IMR-90 (cell line): ENCODE results near the gene PTMS. TPM values are rescaled to one million over a fixed set of nuclear protein-coding genes. Genes with fewer than 3 reads are reported as not detected.

Experiments used
- ATAC-seq: fragments of 200-7000 bp; cut with Tn5 transposase; 2 replicates; pipeline ENCODE4 v1.9.1; 2020; ENCODE audit warnings: low read depth, mild to moderate bottlenecking, moderate library complexity
- BruUV-seq: library from RNA; stranded (reverse); fragments of 400-500 nt; replicated peaks from 2 replicates; lab custom pipeline; 2021; lab: Mats Ljungman, UMichigan
- CTCF ChIA-PET: fragments of 300-600 bp; formaldehyde crosslinking; extraction: SDS; loops from one replicate; lab custom pipeline; 2021; ENCODE audit warnings: antibody characterized with exemption; lab: Yijun Ruan, JAX
- POLR2A ChIA-PET: fragments of 300-600 bp; sonication (Branson Sonifier 250); formaldehyde crosslinking; loops from one replicate; lab custom pipeline; 2022; ENCODE audit warnings: antibody characterized with exemption; ENCODE audit not compliant: unreplicated experiment; lab: Charles Lee
- DNase-seq: peaks from one replicate; pipeline ENCODE4 v3.0.0; 2013
- H2AFZ ChIP-seq: replicated peaks from 2 replicates; pipeline ENCODE3; 2013; ENCODE audit warnings: low read length, mild to moderate bottlenecking; ENCODE audit not compliant: poor library complexity
- H2AK5ac ChIP-seq: 2 replicates; pipeline ENCODE4 v1.6.1; 2013; ENCODE audit warnings: low read depth, low read length, inconsistent platforms
- H2AK9ac ChIP-seq: replicated peaks from 2 replicates; pipeline ENCODE3; 2013; ENCODE audit warnings: mild to moderate bottlenecking, low read depth, low read length, moderate library complexity; ENCODE audit not compliant: poor library complexity
- H2BK120ac ChIP-seq: 2 replicates; pipeline ENCODE4 v1.6.1; 2013; ENCODE audit warnings: low read depth, low read length, inconsistent platforms
- H2BK15ac ChIP-seq: 3 replicates; pipeline ENCODE4 v1.6.1; 2013; ENCODE audit warnings: low read depth, low read length, inconsistent platforms
- H2BK20ac ChIP-seq: 2 replicates; pipeline ENCODE4 v1.6.1; 2013; ENCODE audit warnings: low read depth, mild to moderate bottlenecking, inconsistent platforms, low read length, moderate library complexity
- H2BK5ac ChIP-seq: 2 replicates; pipeline ENCODE4 v1.6.1; 2013; ENCODE audit warnings: mild to moderate bottlenecking, low read depth, low read length, inconsistent platforms; ENCODE audit not compliant: poor library complexity, severe bottlenecking
- H3K14ac ChIP-seq: replicated peaks from 2 replicates; pipeline ENCODE4 v1.6.1; 2013; ENCODE audit warnings: low read depth, low read length, inconsistent platforms
- H3K18ac ChIP-seq: 2 replicates; pipeline ENCODE4 v1.6.1; 2013; ENCODE audit warnings: low read depth, low read length, control low read depth
- H3K23ac ChIP-seq: 2 replicates; pipeline ENCODE4 v1.6.1; 2013; ENCODE audit warnings: low read depth, low read length, inconsistent platforms
- H3K27ac ChIP-seq: 2 replicates; pipeline ENCODE4 v1.5.1; 2013; ENCODE audit warnings: mild to moderate bottlenecking, control low read depth, low read length; ENCODE audit not compliant: insufficient read depth
- H3K27me3 ChIP-seq: 2 replicates; pipeline ENCODE4 v1.6.1; 2013; ENCODE audit warnings: low read length; ENCODE audit not compliant: control insufficient read depth, insufficient read depth
- H3K36me3 ChIP-seq: 2 replicates; pipeline ENCODE4 v1.6.1; 2013; ENCODE audit warnings: low read length, mixed read lengths; ENCODE audit not compliant: control insufficient read depth, insufficient read depth
- H3K4ac ChIP-seq: 2 replicates; pipeline ENCODE4 v1.6.1; 2013; ENCODE audit warnings: low read depth, low read length, inconsistent platforms
- H3K4me1 ChIP-seq: 2 replicates; pipeline ENCODE4 v1.6.1; 2013; ENCODE audit warnings: low read length, mixed read lengths; ENCODE audit not compliant: control insufficient read depth, insufficient read depth
- H3K4me2 ChIP-seq: 2 replicates; pipeline ENCODE4 v1.6.1; 2013; ENCODE audit warnings: low read depth, mild to moderate bottlenecking, control low read depth, low read length, moderate library complexity
- H3K4me3 ChIP-seq: 2 replicates; pipeline ENCODE4 v1.5.1; 2013; ENCODE audit warnings: low read depth, mild to moderate bottlenecking, control low read depth, low read length, moderate library complexity; ENCODE audit not compliant: insufficient read depth
- H3K56ac ChIP-seq: 2 replicates; pipeline ENCODE4 v1.6.1; 2013; ENCODE audit warnings: low read length, inconsistent platforms; ENCODE audit not compliant: insufficient read depth; ENCODE audit errors: extremely low read depth
- H3K79me1 ChIP-seq, 2 experiments: 2 replicates each; pipeline ENCODE4 v1.6.1; 2013; ENCODE audit warnings: low read length in 2 of 2, inconsistent platforms in 1 of 2, low read depth in 1 of 2
- H3K9ac ChIP-seq: 2 replicates; pipeline ENCODE4 v1.6.1; 2013; ENCODE audit warnings: low read depth, low read length, control low read depth
- H3K9me1 ChIP-seq: 2 replicates; pipeline ENCODE4 v1.6.1; 2013; ENCODE audit warnings: low read length, inconsistent platforms; ENCODE audit not compliant: insufficient read depth
- H3K9me3 ChIP-seq: 2 replicates; pipeline ENCODE4 v1.6.1; 2013; ENCODE audit warnings: low read length; ENCODE audit not compliant: control insufficient read depth, insufficient read depth
- H4K20me1 ChIP-seq: 2 replicates; pipeline ENCODE4 v1.6.1; 2013; ENCODE audit warnings: low read length, inconsistent platforms; ENCODE audit not compliant: insufficient read depth
- H4K5ac ChIP-seq: 2 replicates; pipeline ENCODE4 v1.6.1; 2013; ENCODE audit warnings: mild to moderate bottlenecking, low read depth, low read length, control low read depth
- H4K8ac ChIP-seq, 2 experiments: 2 replicates each; pipeline ENCODE4 v1.6.1; 2013; ENCODE audit warnings: low read depth in 2 of 2, low read length in 2 of 2, control low read depth in 1 of 2, inconsistent platforms in 1 of 2
- H4K91ac ChIP-seq: 2 replicates; pipeline ENCODE4 v1.6.1; 2013; ENCODE audit warnings: low read depth, low read length, inconsistent platforms; ENCODE audit not compliant: insufficient read depth
- RFX5 ChIP-seq: IDR thresholded peaks from 2 replicates; pipeline ENCODE4 v1.8.0; 2012; ENCODE audit warnings: low read depth, mild to moderate bottlenecking, low read length, moderate library complexity
- WGBS, 2 experiments: methylation state at CpG; one replicate each; pipeline versions ENCODE4 v1.1.5 to v1.1.7; 2013; ENCODE audit warnings: missing lambda C conversion rate in 2 of 2; ENCODE audit not compliant: insufficient read length in 1 of 2; ENCODE audit errors: extremely low coverage in 2 of 2; 5-methylcytosine and 5-hydroxymethylcytosine counted together
- dilution Hi-C: fragments of 300-500 bp; cut with HindIII; formaldehyde crosslinking; loops from one replicate; pipeline ENCODE4 v1.14.3; 2018; ENCODE audit warnings: low sequenced_read_pairs; ENCODE audit not compliant: unreplicated experiment
- in situ Hi-C: fragments of 300-500 bp; cut with MboI; formaldehyde crosslinking; loops from 3 replicates; pipeline ENCODE4 v1.14.3; 2019; ENCODE audit warnings: low sequenced_read_pairs, inconsistent platforms, mixed read lengths
- intact Hi-C: fragments of 100-400 bp; cut with micrococcal nuclease; formaldehyde crosslinking; loops from 2 replicates; pipeline ENCODE4 v1.10.0; 2022
- polyA plus RNA-seq, 3 experiments: library from polyadenylated mRNA; depleted of rRNA; stranded (reverse); fragments of >200 nt; gene quantifications; 2 replicates each; pipeline ENCODE4 v1.2.3, GENCODE V29; 2012; ENCODE audit warnings: low replicate concordance in 1 of 3
- total RNA-seq: library from RNA; depleted of rRNA; stranded (reverse); fragments of >200 nt; gene quantifications from 2 replicates; pipeline ENCODE4 v1.2.3, GENCODE V29; 2012

Gene PTMS
- total and polyA plus RNA-seq, 2 of the 4 experiments (the other 2 are of a cell fraction) = 17.2 to 275 TPM

GRCh38 chr12:6716874-6717437 lies 49.2 kb upstream of the PTMS start:
- Histone ChIP-seq H3K4me3 (no peak overlapping the region), H4K8ac (no peak overlapping the region), H2BK20ac (no peak overlapping the region), H3K14ac (no peak overlapping the region), H3K79me1 (no peaks in the 10 kb centered on the region), H3K27ac (no peak overlapping the region), H2AFZ (no peak overlapping the region), H3K9me3 (no peaks in the 10 kb centered on the region), H3K23ac (no peak overlapping the region), H2BK15ac (no peak overlapping the region), H4K91ac (no peak overlapping the region), H3K27me3 (no peaks in the 10 kb centered on the region), H4K5ac (no peak overlapping the region), H2BK5ac (no peak overlapping the region), H3K18ac (no peak overlapping the region), H3K4me1 (no peaks in the 10 kb centered on the region), H3K56ac (no peak overlapping the region), H2BK120ac (no peak overlapping the region), H3K4me2 (no peak overlapping the region), H3K9me1 (no peaks in the 10 kb centered on the region), H3K36me3 (no peaks in the 10 kb centered on the region), H3K4ac (no peak overlapping the region), H2AK9ac (no peak overlapping the region), H2AK5ac (no peak overlapping the region), H3K9ac (no peak overlapping the region), H4K20me1 (no peaks in the 10 kb centered on the region)
- ATAC-seq (no peak), DNase-seq (no peak)
- no peak for TF ChIP-seq RFX5
- WGBS, 2 experiments = no CpG with 5 or more reads among the region's 10 CpGs
- intact Hi-C loops (no loop called here), dilution Hi-C loops (no loop called here), in situ Hi-C loops (no loop called here)
- no TSS peak for BruUV-seq
- ChIA-PET CTCF (no interaction called here), POLR2A (no interaction called here)
